GM18526 (cell line): ENCODE measurements around the gene ALOX5AP.

Source experiments
- POLR2A ChIP-seq: IDR thresholded peaks from 3 replicates; pipeline ENCODE4 v1.6.1; 2011; ENCODE audit not compliant: insufficient read length; ENCODE audit errors: extremely low read depth

ALOX5AP gene

GRCh38 chr13:30727491-30728355, 7.6 kb upstream of the ALOX5AP start:
- no peak for TF ChIP-seq POLR2A

- no peak for TF ChIP-seq POLR2A
These were observed 5.5 kb upstream of the ALOX5AP start for GRCh38 chr13:30729801-30730200.

- TF ChIP-seq POLR2A, result no peak
These were observed 4.8 kb upstream of the ALOX5AP start for GRCh38 chr13:30730526-30730925.

GRCh38 chr13:30731361-30732045, 3.8 kb upstream of the ALOX5AP start:
- no peak for TF ChIP-seq POLR2A

GRCh38 chr13:30732046-30732390, 3.3 kb upstream of the ALOX5AP start:
- no peak for TF ChIP-seq POLR2A

- TF ChIP-seq POLR2A, result no peak
These were observed 904 bp upstream of the ALOX5AP start for GRCh38 chr13:30734439-30734838.

- TF ChIP-seq POLR2A, result no peak
These were observed 481 bp downstream of the ALOX5AP start for GRCh38 chr13:30735872-30736175.

- TF ChIP-seq POLR2A, result no peak
These were observed 1.3 kb downstream of the ALOX5AP start for GRCh38 chr13:30736461-30737320.

- no peak for TF ChIP-seq POLR2A
These were observed 2.4 kb downstream of the ALOX5AP start for GRCh38 chr13:30737511-30738337.

- no peak for TF ChIP-seq POLR2A
These were observed 3.3 kb downstream of the ALOX5AP start for GRCh38 chr13:30738526-30739236.

- no peak for TF ChIP-seq POLR2A
These were observed 3.8 kb downstream of the ALOX5AP start for GRCh38 chr13:30739237-30739528.

GRCh38 chr13:30739761-30740642, 4.7 kb downstream of the ALOX5AP start:
- TF ChIP-seq POLR2A, result no peak

- no peak for TF ChIP-seq POLR2A
These were observed 7.6 kb downstream of the ALOX5AP start for GRCh38 chr13:30742901-30743300.

- no peak for TF ChIP-seq POLR2A
These were observed 8.1 kb downstream of the ALOX5AP start for GRCh38 chr13:30743319-30744055.
